HG02642 (cell line): ENCODE results near the gene PRPF40B.
A peak's percentile ranks its signal among the peaks of the same experiment; 100 is the strongest.
"Not testable (repeated sequence)": the region's sequence is repeated elsewhere in the genome, so short reads cannot be mapped to it uniquely, and the experiment has no call there.

Experiments
- ATAC-seq: cut with Tn5 transposase; IDR thresholded peaks from one replicate; pipeline ENCODE4 v1.9.1; 2021; ENCODE audit warnings: mild to moderate bottlenecking; ENCODE audit not compliant: unreplicated experiment, poor library complexity

The PRPF40B gene

GRCh38 chr12:49623142-49623904 is at the start of gene PRPF40B:
Gene PRPF40B, plus strand, starts transcription at chr12:49623561. Its CDS starts 30 bp downstream, at chr12:49623591.
- ATAC-seq, result peak; percentile 77

GRCh38 chr12:49577589-49578315 is 45.6 kb upstream of the PRPF40B start:
- no peak for ATAC-seq

- ATAC-seq, result no peak
Measured at GRCh38 chr12:49578471-49579112, 44.8 kb upstream of the PRPF40B start.

- no peak for ATAC-seq
Measured at GRCh38 chr12:49580572-49581535, 42.5 kb upstream of the PRPF40B start.

GRCh38 chr12:49582201-49582600 is 41.2 kb upstream of the PRPF40B start:
- no peak for ATAC-seq

- no peak for ATAC-seq
Measured at GRCh38 chr12:49582850-49583249, 40.5 kb upstream of the PRPF40B start.

- no peak for ATAC-seq
Measured at GRCh38 chr12:49583366-49584094, 39.8 kb upstream of the PRPF40B start.

GRCh38 chr12:49584591-49584990 is 38.8 kb upstream of the PRPF40B start:
- no peak for ATAC-seq

- no peak for ATAC-seq
Measured at GRCh38 chr12:49585477-49586459, 37.6 kb upstream of the PRPF40B start.

GRCh38 chr12:49587174-49587908 is 36.0 kb upstream of the PRPF40B start:
- no peak for ATAC-seq

- no peak for ATAC-seq
Measured at GRCh38 chr12:49588281-49588680, 35.1 kb upstream of the PRPF40B start.

- ATAC-seq, result no peak
Measured at GRCh38 chr12:49588721-49589516, 34.4 kb upstream of the PRPF40B start.

- ATAC-seq, result no peak
Measured at GRCh38 chr12:49598527-49598926, 24.8 kb upstream of the PRPF40B start.

- no peak for ATAC-seq
Measured at GRCh38 chr12:49599961-49600360, 23.4 kb upstream of the PRPF40B start.

GRCh38 chr12:49603721-49604120 is 19.6 kb upstream of the PRPF40B start:
- ATAC-seq, result no peak

- ATAC-seq, result no peak
Measured at GRCh38 chr12:49604856-49605255, 18.5 kb upstream of the PRPF40B start.

- not testable (repeated sequence) for ATAC-seq
Measured at GRCh38 chr12:49605539-49605938, 17.8 kb upstream of the PRPF40B start, which contains the start of gene FAM186B. Gene FAM186B, minus strand, starts transcription at chr12:49605639. Its CDS starts 162 bp downstream, at chr12:49605477.
